ENCODE measurements around the gene MYBPC1. TPM values are rescaled to one million over a fixed set of nuclear protein-coding genes. Genes with fewer than 3 reads are reported as not detected.
"Not testable (repeated sequence)": the region's sequence is repeated elsewhere in the genome, so short reads cannot be mapped to it uniquely, and the experiment has no call there.

Gene MYBPC1
- total and polyA plus RNA-seq, 2 donors from 2014 or later, result not detected

DNA sequence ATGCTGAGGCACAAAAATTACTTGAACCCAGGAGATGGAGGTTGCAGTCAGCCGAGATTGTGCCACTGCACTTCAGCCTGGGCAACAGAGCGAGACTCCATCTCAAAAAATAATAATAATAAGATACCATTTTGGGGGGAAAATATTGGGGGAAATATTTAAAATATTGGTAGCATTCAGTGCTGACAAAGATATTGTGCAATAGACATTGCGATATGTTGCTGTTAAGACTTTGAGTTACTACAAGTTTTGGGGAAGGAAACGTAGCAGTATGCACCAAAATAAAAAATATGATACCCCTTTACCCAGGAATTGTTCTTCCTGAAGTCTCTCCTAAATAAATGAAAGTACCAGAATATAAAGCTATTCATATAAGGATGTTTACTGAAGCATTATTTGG is 37.7 kb upstream of the MYBPC1 start:
- no peak overlapping the region for H3K4me3 ChIP-seq (ENCODE audit: low read length in 3 of 3)
- H3K9me3 ChIP-seq (ENCODE audit: control insufficient read depth in 2 of 3, insufficient read depth in 1 of 3, low read length in 3 of 3), result no peaks in the 10 kb centered on the region
- DNase-seq (no peak), FAIRE-seq (no peak)
- H3K27ac ChIP-seq (ENCODE audit: low read depth in 2 of 2, low read length in 2 of 2), result no peak overlapping the region
- H3K36me3 ChIP-seq (ENCODE audit: control insufficient read depth in 2 of 3, insufficient read depth in 3 of 3, low read length in 3 of 3), result no peaks in the 10 kb centered on the region
- intact Hi-C loops (cut with DNase I), result no loop called here
- H3K4me1 ChIP-seq (ENCODE audit: control insufficient read depth in 2 of 3, insufficient read depth in 2 of 3, low read depth in 1 of 3, low read length in 3 of 3), result no peaks in the 10 kb centered on the region
- no peak for TF ChIP-seq CTCF (IDR thresholded peaks at IDR 0.05; ENCODE audit: borderline replicate concordance, extremely low read depth, insufficient read depth)
- no peaks in the 10 kb centered on the region for H3K27me3 ChIP-seq (ENCODE audit: control insufficient read depth, insufficient read depth, low read length)
- H3K9ac ChIP-seq (ENCODE audit: low read length in 3 of 3), result no peak overlapping the region

DNA sequence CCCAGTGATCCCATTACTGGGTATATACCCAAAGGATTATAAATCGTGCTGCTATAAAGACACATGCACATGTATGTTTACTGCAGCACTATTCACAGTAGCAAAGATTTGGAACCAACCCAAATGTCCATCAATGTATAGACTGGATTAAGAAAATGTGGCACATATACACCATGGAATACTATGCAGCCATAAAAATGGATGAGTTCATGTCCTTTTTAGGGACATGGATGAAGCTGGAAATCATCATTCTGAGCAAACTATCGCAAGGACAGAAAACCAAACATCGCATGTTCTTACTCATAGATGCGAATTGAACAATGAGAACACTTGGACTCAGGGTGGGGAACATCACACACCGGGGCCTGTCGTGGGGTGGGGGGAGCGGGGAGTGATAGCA is 36.0 kb upstream of the MYBPC1 start:
- H3K27me3 ChIP-seq (ENCODE audit: control insufficient read depth, insufficient read depth, low read length); FAIRE-seq; DNase-seq: not testable (repeated sequence)

GRCh38 chr12:101563212-101563611 is 31.6 kb upstream of the MYBPC1 start:
- Histone ChIP-seq H3K9ac (ENCODE audit: low read length in 3 of 3) (no peak overlapping the region), H3K27ac (ENCODE audit: low read depth in 2 of 2, low read length in 2 of 2) (no peak overlapping the region), H3K4me1 (ENCODE audit: control insufficient read depth in 2 of 3, insufficient read depth in 2 of 3, low read depth in 1 of 3, low read length in 3 of 3) (no peaks in the 10 kb centered on the region), H3K36me3 (ENCODE audit: control insufficient read depth in 2 of 3, insufficient read depth in 3 of 3, low read length in 3 of 3) (no peaks in the 10 kb centered on the region), H3K9me3 (ENCODE audit: control insufficient read depth in 2 of 3, insufficient read depth in 1 of 3, low read length in 3 of 3) (no peaks in the 10 kb centered on the region), H3K4me3 (ENCODE audit: low read length in 3 of 3) (no peak overlapping the region), H3K27me3 (ENCODE audit: control insufficient read depth, insufficient read depth, low read length) (no peaks in the 10 kb centered on the region)
- FAIRE-seq, result no peak
- DNase-seq, result no peak
- TF ChIP-seq CTCF (IDR thresholded peaks at IDR 0.05; ENCODE audit: borderline replicate concordance, extremely low read depth, insufficient read depth), result no peak
- intact Hi-C loops (cut with DNase I), result no loop called here

More for the DNA sequence above, 36.0 kb upstream of the MYBPC1 start:
- intact Hi-C loops (cut with DNase I); H3K4me3 ChIP-seq (ENCODE audit: low read length in 3 of 3); H3K9me3 ChIP-seq (ENCODE audit: control insufficient read depth in 2 of 3, insufficient read depth in 1 of 3, low read length in 3 of 3); H3K27ac ChIP-seq (ENCODE audit: low read depth in 2 of 2, low read length in 2 of 2); H3K9ac ChIP-seq (ENCODE audit: low read length in 3 of 3); H3K36me3 ChIP-seq (ENCODE audit: control insufficient read depth in 2 of 3, insufficient read depth in 3 of 3, low read length in 3 of 3); H3K4me1 ChIP-seq (ENCODE audit: control insufficient read depth in 2 of 3, insufficient read depth in 2 of 3, low read depth in 1 of 3, low read length in 3 of 3): not testable (repeated sequence)

- no peaks in the 10 kb centered on the region for H3K4me1 ChIP-seq (ENCODE audit: control insufficient read depth in 2 of 3, insufficient read depth in 2 of 3, low read depth in 1 of 3, low read length in 3 of 3)
- H3K36me3 ChIP-seq (ENCODE audit: control insufficient read depth in 2 of 3, insufficient read depth in 3 of 3, low read length in 3 of 3), result no peaks in the 10 kb centered on the region
- intact Hi-C loops (cut with DNase I), result no loop called here
- TF ChIP-seq CTCF (IDR thresholded peaks at IDR 0.05; ENCODE audit: borderline replicate concordance, extremely low read depth, insufficient read depth), result no peak
- no peaks in the 10 kb centered on the region for H3K9me3 ChIP-seq (ENCODE audit: control insufficient read depth in 2 of 3, insufficient read depth in 1 of 3, low read length in 3 of 3)
- H3K9ac ChIP-seq (ENCODE audit: low read length in 3 of 3), result no peak overlapping the region
- FAIRE-seq (no peak), DNase-seq (no peak)
- no peak overlapping the region for H3K27ac ChIP-seq (ENCODE audit: low read depth in 2 of 2, low read length in 2 of 2)
- H3K27me3 ChIP-seq (ENCODE audit: control insufficient read depth, insufficient read depth, low read length), result no peaks in the 10 kb centered on the region
- no peak overlapping the region for H3K4me3 ChIP-seq (ENCODE audit: low read length in 3 of 3)
Observed at GRCh38 chr12:101564912-101565311, 29.9 kb upstream of the MYBPC1 start.
